ENCODE results near the gene ENTPD6. TPM values are rescaled to one million over a fixed set of nuclear protein-coding genes. Genes with fewer than 3 reads are reported as not detected.
A peak's percentile ranks its signal among the peaks of the same experiment; 100 is the strongest.

The ENTPD6 gene
- total RNA-seq, 1 experiment from 2014 or later = 56.3 TPM

- H3K36me3 Mint-ChIP-seq (ENCODE audit: insufficient read depth, unreplicated experiment) = peaks cover 65% of the 10 kb centered on the region
- H3K9me3 Mint-ChIP-seq (ENCODE audit: low read depth, unreplicated experiment) = no peaks in the 10 kb centered on the region
- intact Hi-C loops (cut with micrococcal nuclease; ENCODE audit: unreplicated experiment) = no loop called here
- H3K27ac Mint-ChIP-seq (ENCODE audit: unreplicated experiment) = no peak overlapping the region
- TF ChIP-seq, protein P1, sequence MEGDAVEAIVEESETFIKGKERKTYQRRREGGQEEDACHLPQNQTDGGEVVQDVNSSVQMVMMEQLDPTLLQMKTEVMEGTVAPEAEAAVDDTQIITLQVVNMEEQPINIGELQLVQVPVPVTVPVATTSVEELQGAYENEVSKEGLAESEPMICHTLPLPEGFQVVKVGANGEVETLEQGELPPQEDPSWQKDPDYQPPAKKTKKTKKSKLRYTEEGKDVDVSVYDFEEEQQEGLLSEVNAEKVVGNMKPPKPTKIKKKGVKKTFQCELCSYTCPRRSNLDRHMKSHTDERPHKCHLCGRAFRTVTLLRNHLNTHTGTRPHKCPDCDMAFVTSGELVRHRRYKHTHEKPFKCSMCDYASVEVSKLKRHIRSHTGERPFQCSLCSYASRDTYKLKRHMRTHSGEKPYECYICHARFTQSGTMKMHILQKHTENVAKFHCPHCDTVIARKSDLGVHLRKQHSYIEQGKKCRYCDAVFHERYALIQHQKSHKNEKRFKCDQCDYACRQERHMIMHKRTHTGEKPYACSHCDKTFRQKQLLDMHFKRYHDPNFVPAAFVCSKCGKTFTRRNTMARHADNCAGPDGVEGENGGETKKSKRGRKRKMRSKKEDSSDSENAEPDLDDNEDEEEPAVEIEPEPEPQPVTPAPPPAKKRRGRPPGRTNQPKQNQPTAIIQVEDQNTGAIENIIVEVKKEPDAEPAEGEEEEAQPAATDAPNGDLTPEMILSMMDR (IDR thresholded peaks at IDR 0.05; ENCODE audit: unreplicated experiment) = no peak
- no peak overlapping the region for H3K4me3 Mint-ChIP-seq (ENCODE audit: low read depth, unreplicated experiment)
- DNase-seq = no peak
- BruUV-seq (replicated peaks) = no TSS peak
- H3K4me1 Mint-ChIP-seq (ENCODE audit: low read depth, unreplicated experiment) = no peaks in the 10 kb centered on the region
- H3K27me3 Mint-ChIP-seq (ENCODE audit: unreplicated experiment) = no peaks in the 10 kb centered on the region
- CTCF ChIA-PET = no interaction called here
These were observed 76.1 kb downstream of the ENTPD6 start for GRCh38 chr20:25271486-25272222.

- Mint-ChIP-seq H3K27me3 (ENCODE audit: unreplicated experiment) (no peaks in the 10 kb centered on the region), H3K9me3 (ENCODE audit: low read depth, unreplicated experiment) (no peaks in the 10 kb centered on the region), H3K4me1 (ENCODE audit: low read depth, unreplicated experiment) (no peaks in the 10 kb centered on the region), H3K36me3 (ENCODE audit: insufficient read depth, unreplicated experiment) (peaks cover 58% of the 10 kb centered on the region), H3K4me3 (ENCODE audit: low read depth, unreplicated experiment) (no peak overlapping the region), H3K27ac (ENCODE audit: unreplicated experiment) (no peak overlapping the region)
- no peak for DNase-seq
- TF ChIP-seq, protein P1 (IDR thresholded peaks at IDR 0.05; ENCODE audit: unreplicated experiment) = no peak
- TSS peak; percentile 8 for BruUV-seq (replicated peaks)
- CTCF ChIA-PET = no interaction called here
- intact Hi-C loops (cut with micrococcal nuclease; ENCODE audit: unreplicated experiment) = no loop called here
These were observed 76.9 kb downstream of the ENTPD6 start for GRCh38 chr20:25272223-25273000.

DNA sequence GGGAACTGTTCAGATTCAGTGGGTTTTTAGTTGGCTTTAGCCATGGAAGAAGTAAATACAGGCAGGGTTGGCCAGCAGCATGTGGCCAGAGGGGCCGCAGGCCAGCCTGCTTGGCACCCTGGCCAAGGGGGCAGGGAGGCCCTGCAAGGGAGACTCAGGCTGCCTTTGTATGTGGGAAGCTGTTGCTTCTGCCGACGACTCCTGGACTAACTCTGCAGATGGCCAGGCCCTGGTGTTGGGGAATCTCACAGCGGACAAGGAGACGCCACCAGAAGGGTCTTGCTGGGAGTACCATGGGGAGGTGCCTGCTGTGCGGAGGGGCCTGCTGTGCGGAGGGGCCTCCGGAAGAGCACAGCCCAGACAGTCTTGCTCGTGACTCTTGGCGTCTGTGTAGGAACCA, 77.5 kb downstream of the ENTPD6 start:
- CTCF ChIA-PET = no interaction called here
- Mint-ChIP-seq H3K4me1 (ENCODE audit: low read depth, unreplicated experiment) (no peaks in the 10 kb centered on the region), H3K27me3 (ENCODE audit: unreplicated experiment) (no peaks in the 10 kb centered on the region), H3K27ac (ENCODE audit: unreplicated experiment) (no peak overlapping the region), H3K4me3 (ENCODE audit: low read depth, unreplicated experiment) (no peak overlapping the region), H3K9me3 (ENCODE audit: low read depth, unreplicated experiment) (no peaks in the 10 kb centered on the region), H3K36me3 (ENCODE audit: insufficient read depth, unreplicated experiment) (peaks cover 56% of the 10 kb centered on the region)
- no peak for DNase-seq
- intact Hi-C loops (cut with micrococcal nuclease; ENCODE audit: unreplicated experiment) = no loop called here
- TF ChIP-seq, protein P1 (IDR thresholded peaks at IDR 0.05; ENCODE audit: unreplicated experiment) = no peak
- BruUV-seq (replicated peaks) = no TSS peak

GRCh38 chr20:25273541-25274358, 78.2 kb downstream of the ENTPD6 start:
- Mint-ChIP-seq H3K27me3 (ENCODE audit: unreplicated experiment) (no peaks in the 10 kb centered on the region), H3K4me3 (ENCODE audit: low read depth, unreplicated experiment) (no peak overlapping the region), H3K9me3 (ENCODE audit: low read depth, unreplicated experiment) (no peaks in the 10 kb centered on the region), H3K27ac (ENCODE audit: unreplicated experiment) (no peak overlapping the region), H3K36me3 (ENCODE audit: insufficient read depth, unreplicated experiment) (peaks cover 55% of the 10 kb centered on the region), H3K4me1 (ENCODE audit: low read depth, unreplicated experiment) (no peaks in the 10 kb centered on the region)
- CTCF ChIA-PET = no interaction called here
- intact Hi-C loops (cut with micrococcal nuclease; ENCODE audit: unreplicated experiment) = no loop called here
- TF ChIP-seq, protein P1 (IDR thresholded peaks at IDR 0.05; ENCODE audit: unreplicated experiment) = no peak
- no TSS peak for BruUV-seq (replicated peaks)
- no peak for DNase-seq
